ENCODE results near the gene PITPNC1.

DNA sequence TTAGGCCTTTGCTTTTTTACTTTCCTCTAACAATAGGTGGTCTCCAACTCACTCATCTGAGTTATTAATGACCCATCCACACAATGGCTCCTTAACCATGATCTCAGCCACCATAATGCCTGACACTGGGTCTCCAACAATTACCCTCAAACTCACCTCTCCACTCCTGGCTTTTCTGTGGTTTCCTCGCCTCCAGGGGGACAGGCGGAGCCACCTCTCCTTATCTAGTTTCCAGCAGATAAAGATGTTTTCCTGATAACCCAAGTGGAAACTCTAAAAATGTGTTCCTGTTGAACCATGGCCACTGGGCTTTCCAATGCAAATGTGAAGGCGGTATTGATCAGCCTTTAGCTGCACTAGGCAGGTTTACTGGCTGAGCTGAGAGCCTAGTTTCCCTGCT, 331.3 kb downstream of the PITPNC1 start:
- TF ChIP-seq, protein P1, sequence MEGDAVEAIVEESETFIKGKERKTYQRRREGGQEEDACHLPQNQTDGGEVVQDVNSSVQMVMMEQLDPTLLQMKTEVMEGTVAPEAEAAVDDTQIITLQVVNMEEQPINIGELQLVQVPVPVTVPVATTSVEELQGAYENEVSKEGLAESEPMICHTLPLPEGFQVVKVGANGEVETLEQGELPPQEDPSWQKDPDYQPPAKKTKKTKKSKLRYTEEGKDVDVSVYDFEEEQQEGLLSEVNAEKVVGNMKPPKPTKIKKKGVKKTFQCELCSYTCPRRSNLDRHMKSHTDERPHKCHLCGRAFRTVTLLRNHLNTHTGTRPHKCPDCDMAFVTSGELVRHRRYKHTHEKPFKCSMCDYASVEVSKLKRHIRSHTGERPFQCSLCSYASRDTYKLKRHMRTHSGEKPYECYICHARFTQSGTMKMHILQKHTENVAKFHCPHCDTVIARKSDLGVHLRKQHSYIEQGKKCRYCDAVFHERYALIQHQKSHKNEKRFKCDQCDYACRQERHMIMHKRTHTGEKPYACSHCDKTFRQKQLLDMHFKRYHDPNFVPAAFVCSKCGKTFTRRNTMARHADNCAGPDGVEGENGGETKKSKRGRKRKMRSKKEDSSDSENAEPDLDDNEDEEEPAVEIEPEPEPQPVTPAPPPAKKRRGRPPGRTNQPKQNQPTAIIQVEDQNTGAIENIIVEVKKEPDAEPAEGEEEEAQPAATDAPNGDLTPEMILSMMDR (IDR thresholded peaks at IDR 0.05): no peak
- no peak for TF ChIP-seq EZH2 (IDR thresholded peaks at IDR 0.05; ENCODE audit: borderline replicate concordance, insufficient read depth, low read depth, low read length, poor library complexity, severe bottlenecking)
